Activated naive CD8-positive, alpha-beta T cell treated with anti-CD3 and anti-CD28 coated beads for 36 hours (primary cell): ENCODE data around the gene SLX4IP. TPM values are rescaled to one million over a fixed set of nuclear protein-coding genes. Genes with fewer than 3 reads are reported as not detected.

Experiments used
- DNase-seq: peaks from one replicate; pipeline ENCODE4 v3.0.0; 2021
- H3K27ac Mint-ChIP-seq: one replicate; pipeline ENCODE4 v1.8.0; 2022; ENCODE audit warnings: mild to moderate bottlenecking, moderate library complexity, mixed read lengths
- H3K27me3 Mint-ChIP-seq: one replicate; pipeline ENCODE4 v1.8.0; 2022; ENCODE audit warnings: mild to moderate bottlenecking, mixed read lengths
- H3K36me3 Mint-ChIP-seq: one replicate; pipeline ENCODE4 v1.8.0; 2021; ENCODE audit warnings: mild to moderate bottlenecking, mixed read lengths
- H3K4me1 Mint-ChIP-seq: one replicate; pipeline ENCODE4 v1.8.0; 2021; ENCODE audit warnings: mixed read lengths
- H3K4me3 Mint-ChIP-seq: one replicate; pipeline ENCODE4 v1.8.0; 2022; ENCODE audit warnings: mild to moderate bottlenecking, moderate library complexity, mixed read lengths
- H3K9me3 Mint-ChIP-seq: one replicate; pipeline ENCODE4 v1.8.0; 2022; ENCODE audit warnings: mixed read lengths
- total RNA-seq, 2 experiments: library from RNA; stranded (reverse); gene quantifications; one replicate each; pipeline ENCODE4 v1.2.3, GENCODE V29; 2021

Gene SLX4IP
- total RNA-seq, 2 experiments from 2014 or later = 7.4 to 7.9 TPM

GRCh38 chr20:10659651-10660601 lies 224.8 kb downstream of the SLX4IP start:
- Mint-ChIP-seq H3K4me3 (no peak overlapping the region), H3K27ac (no peak overlapping the region), H3K4me1 (no peaks in the 10 kb centered on the region), H3K9me3 (no peaks in the 10 kb centered on the region), H3K27me3 (peaks cover 33% of the 10 kb centered on the region), H3K36me3 (no peaks in the 10 kb centered on the region)
- no peak for DNase-seq

DNA sequence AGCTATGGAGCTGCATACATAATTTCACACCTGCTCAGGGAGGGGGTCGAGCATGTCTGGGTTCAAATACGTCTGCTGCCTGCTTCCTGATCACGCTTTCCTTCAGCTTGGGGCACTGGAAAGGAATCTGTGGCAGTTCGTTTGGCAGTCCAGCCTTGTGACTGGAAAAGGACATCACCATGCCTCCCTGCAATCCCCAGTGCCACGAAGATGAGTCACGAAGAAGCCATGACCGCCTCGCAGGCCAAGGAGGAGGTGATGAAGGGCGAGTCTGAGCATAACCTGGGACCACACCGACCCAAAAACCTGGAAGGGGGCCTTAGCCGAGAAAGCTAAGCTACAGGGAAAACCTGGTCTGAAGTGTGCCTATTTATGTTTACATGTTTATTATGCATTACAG lies 225.6 kb downstream of the SLX4IP start:
- Mint-ChIP-seq H3K4me3 (no peak overlapping the region), H3K36me3 (no peaks in the 10 kb centered on the region), H3K27ac (no peak overlapping the region), H3K9me3 (no peaks in the 10 kb centered on the region), H3K4me1 (no peaks in the 10 kb centered on the region), H3K27me3 (peaks cover 26% of the 10 kb centered on the region)
- DNase-seq = no peak

- no peaks in the 10 kb centered on the region for H3K4me1 Mint-ChIP-seq
- H3K27me3 Mint-ChIP-seq = peaks cover 27% of the 10 kb centered on the region
- H3K4me3 Mint-ChIP-seq = no peak overlapping the region
- DNase-seq = no peak
- H3K9me3 Mint-ChIP-seq = no peaks in the 10 kb centered on the region
- no peak overlapping the region for H3K27ac Mint-ChIP-seq
- H3K36me3 Mint-ChIP-seq = no peaks in the 10 kb centered on the region
These were observed 226.2 kb downstream of the SLX4IP start for GRCh38 chr20:10661261-10661660.

DNA sequence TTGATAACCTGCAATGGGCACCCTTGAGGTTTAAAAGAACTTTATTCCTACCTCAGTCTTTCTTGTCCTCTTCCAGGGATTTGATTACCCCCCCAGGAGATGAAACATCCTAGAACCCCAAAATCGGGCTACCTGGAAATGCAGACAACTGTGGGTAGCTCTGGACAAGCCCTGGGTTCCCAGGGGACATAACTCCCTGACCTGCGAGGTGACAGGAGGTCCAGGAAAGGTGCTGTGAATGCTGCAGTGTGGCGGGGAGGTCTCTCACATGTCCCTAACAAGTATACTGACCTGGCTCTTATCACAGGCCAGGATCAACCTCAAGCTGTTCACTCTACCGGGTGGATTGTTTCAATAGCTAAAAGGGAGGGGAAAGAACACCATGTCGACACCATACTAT lies 227.0 kb downstream of the SLX4IP start:
- Mint-ChIP-seq H3K36me3 (no peaks in the 10 kb centered on the region), H3K9me3 (no peaks in the 10 kb centered on the region), H3K27ac (no peak overlapping the region), H3K4me3 (no peak overlapping the region), H3K27me3 (peaks cover 28% of the 10 kb centered on the region), H3K4me1 (no peaks in the 10 kb centered on the region)
- no peak for DNase-seq

GRCh38 chr20:10662661-10663458 lies 227.8 kb downstream of the SLX4IP start:
- Mint-ChIP-seq H3K36me3 (no peaks in the 10 kb centered on the region), H3K4me1 (no peaks in the 10 kb centered on the region), H3K9me3 (no peaks in the 10 kb centered on the region), H3K27me3 (peaks cover 28% of the 10 kb centered on the region), H3K27ac (no peak overlapping the region), H3K4me3 (no peak overlapping the region)
- no peak for DNase-seq

- Mint-ChIP-seq H3K27me3 (peaks cover 31% of the 10 kb centered on the region), H3K9me3 (no peaks in the 10 kb centered on the region), H3K4me1 (no peaks in the 10 kb centered on the region), H3K4me3 (no peak overlapping the region), H3K27ac (no peak overlapping the region), H3K36me3 (no peaks in the 10 kb centered on the region)
- no peak for DNase-seq
These were observed 228.7 kb downstream of the SLX4IP start for GRCh38 chr20:10663756-10664155.

GRCh38 chr20:10665027-10665561 lies 230.0 kb downstream of the SLX4IP start:
- H3K27me3 Mint-ChIP-seq = peaks cover 42% of the 10 kb centered on the region
- DNase-seq = no peak
- H3K36me3 Mint-ChIP-seq = no peaks in the 10 kb centered on the region
- H3K4me1 Mint-ChIP-seq = no peaks in the 10 kb centered on the region
- H3K4me3 Mint-ChIP-seq = no peak overlapping the region
- H3K9me3 Mint-ChIP-seq = no peaks in the 10 kb centered on the region
- no peak overlapping the region for H3K27ac Mint-ChIP-seq

DNA sequence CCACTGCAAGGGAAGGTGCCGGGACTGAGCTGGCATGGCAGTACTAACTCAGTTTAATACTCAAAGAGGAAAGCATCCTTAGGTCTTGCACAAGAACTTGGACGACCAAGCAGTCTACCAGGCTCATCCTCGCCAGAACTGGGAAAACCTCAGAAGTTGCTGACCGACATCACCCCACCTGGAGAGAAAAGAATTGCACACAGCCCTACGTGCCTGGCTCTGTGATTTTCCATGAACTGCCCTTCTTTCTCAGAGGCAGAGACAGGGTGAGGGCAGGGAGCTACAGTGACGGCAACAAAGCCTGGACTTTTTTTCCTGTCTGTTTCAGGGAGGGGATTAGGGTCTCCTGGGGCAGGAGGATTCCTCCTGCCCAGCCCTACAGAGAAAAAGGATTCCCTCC lies 230.7 kb downstream of the SLX4IP start:
- Mint-ChIP-seq H3K27me3 (peaks cover 49% of the 10 kb centered on the region), H3K4me1 (no peaks in the 10 kb centered on the region), H3K4me3 (no peak overlapping the region), H3K27ac (no peak overlapping the region), H3K36me3 (no peaks in the 10 kb centered on the region), H3K9me3 (no peaks in the 10 kb centered on the region)
- DNase-seq = no peak

DNA sequence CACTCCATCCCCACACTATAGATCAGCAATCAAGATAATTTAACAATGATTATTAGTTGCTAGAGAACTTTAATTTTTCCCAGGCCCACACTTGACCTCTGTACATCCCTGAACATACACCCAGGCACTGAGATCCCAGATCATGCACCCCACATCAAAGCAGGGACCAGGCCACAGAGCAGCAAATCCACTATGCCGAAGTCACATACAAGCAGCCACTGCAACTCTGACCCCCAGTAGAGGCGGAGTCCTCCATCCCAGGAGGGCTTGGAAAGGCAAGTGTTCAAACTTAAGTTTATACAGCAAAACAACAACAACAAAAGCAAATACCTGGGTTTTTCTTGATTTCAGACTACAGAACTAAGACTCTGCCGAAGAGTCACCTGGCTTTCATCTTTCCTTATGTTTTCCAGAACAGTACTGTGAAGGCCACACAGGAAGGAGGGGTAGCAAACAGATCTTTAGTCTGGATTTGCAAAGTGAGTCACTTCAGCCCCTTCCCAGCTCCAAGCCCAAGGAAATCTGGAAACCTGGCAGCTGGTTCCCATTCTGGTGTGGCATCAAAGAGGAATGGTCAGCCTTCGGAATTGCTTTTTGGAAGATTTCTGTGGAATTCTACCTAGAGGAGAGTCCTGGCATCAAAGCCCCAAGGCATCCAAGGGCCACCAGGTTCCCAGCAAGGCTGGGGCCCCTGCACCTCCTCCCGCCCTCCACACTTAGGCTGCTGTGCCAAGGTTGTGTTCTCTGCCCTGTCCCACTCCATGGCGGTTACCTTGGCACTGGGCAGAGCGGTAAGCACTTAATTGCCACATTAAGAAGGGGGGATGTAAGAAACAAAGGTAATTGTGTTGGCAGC lies 231.3 kb downstream of the SLX4IP start:
- Mint-ChIP-seq H3K9me3 (no peaks in the 10 kb centered on the region), H3K4me3 (no peak overlapping the region), H3K36me3 (no peaks in the 10 kb centered on the region), H3K27me3 (peaks cover 56% of the 10 kb centered on the region), H3K4me1 (peaks cover 3% of the 10 kb centered on the region), H3K27ac (no peak overlapping the region)
- DNase-seq = no peak

- no peak overlapping the region for H3K4me3 Mint-ChIP-seq
- no peaks in the 10 kb centered on the region for H3K36me3 Mint-ChIP-seq
- no peak for DNase-seq
- no peaks in the 10 kb centered on the region for H3K9me3 Mint-ChIP-seq
- peaks cover 6% of the 10 kb centered on the region for H3K4me1 Mint-ChIP-seq
- no peak overlapping the region for H3K27ac Mint-ChIP-seq
- peaks cover 59% of the 10 kb centered on the region for H3K27me3 Mint-ChIP-seq
These were observed 231.9 kb downstream of the SLX4IP start for GRCh38 chr20:10667077-10667401.

DNA sequence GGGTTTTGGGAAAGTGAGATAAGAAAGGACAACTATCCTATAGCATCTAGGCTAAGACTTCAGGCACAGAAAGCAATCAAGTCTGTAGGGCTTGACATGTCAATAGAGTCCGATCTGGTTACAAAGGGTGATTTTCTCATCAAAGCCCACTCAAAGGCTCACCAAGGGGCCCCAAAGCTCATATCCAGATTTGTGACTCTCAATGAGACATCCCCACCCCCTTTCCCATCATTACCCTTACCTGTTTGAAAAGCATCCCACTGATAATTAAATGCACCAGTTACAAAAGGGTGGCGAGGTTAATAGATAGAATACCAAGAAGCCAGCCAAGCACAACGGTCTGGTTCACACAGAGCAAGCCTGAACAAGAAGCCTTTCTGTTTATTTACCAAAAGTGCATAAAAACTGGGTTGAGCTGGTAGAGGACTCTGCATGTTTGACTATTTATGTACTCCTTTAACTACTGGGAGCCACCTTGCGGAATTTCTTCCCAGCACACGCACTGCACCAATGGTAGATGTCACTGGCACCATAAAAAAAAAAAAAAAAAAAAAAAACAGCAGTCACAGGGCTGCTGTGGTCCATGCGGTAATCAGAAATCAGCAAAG lies 232.6 kb downstream of the SLX4IP start:
- DNase-seq = no peak
- Mint-ChIP-seq H3K4me1 (peaks cover 12% of the 10 kb centered on the region), H3K4me3 (no peak overlapping the region), H3K27ac (no peak overlapping the region), H3K9me3 (no peaks in the 10 kb centered on the region), H3K27me3 (peaks cover 59% of the 10 kb centered on the region), H3K36me3 (no peaks in the 10 kb centered on the region)

GRCh38 chr20:10668677-10669368 lies 233.7 kb downstream of the SLX4IP start:
- H3K4me1 Mint-ChIP-seq = peaks cover 19% of the 10 kb centered on the region
- H3K9me3 Mint-ChIP-seq = no peaks in the 10 kb centered on the region
- H3K27me3 Mint-ChIP-seq = peaks cover 58% of the 10 kb centered on the region
- DNase-seq = no peak
- H3K36me3 Mint-ChIP-seq = no peaks in the 10 kb centered on the region
- no peak overlapping the region for H3K27ac Mint-ChIP-seq
- no peak overlapping the region for H3K4me3 Mint-ChIP-seq

- Mint-ChIP-seq H3K36me3 (no peaks in the 10 kb centered on the region), H3K9me3 (no peaks in the 10 kb centered on the region), H3K4me1 (peaks cover 20% of the 10 kb centered on the region), H3K27ac (no peak overlapping the region), H3K27me3 (peaks cover 57% of the 10 kb centered on the region), H3K4me3 (no peak overlapping the region)
- no peak for DNase-seq
These were observed 234.8 kb downstream of the SLX4IP start for GRCh38 chr20:10669843-10670446.
